Neutrophil (primary cell): ENCODE results near the gene OR5D14.

Source experiments
- H3K27ac ChIP-seq: fragments of 200-600 bp; sonication (generic); 2 replicates; pipeline ENCODE4 v1.5.1; 2016; ENCODE audit warnings: mild to moderate bottlenecking, moderate library complexity
- H3K27me3 ChIP-seq: fragments of 200-600 bp; sonication (generic); 2 replicates; pipeline ENCODE4 v1.6.0; 2016; ENCODE audit warnings: mild to moderate bottlenecking
- H3K36me3 ChIP-seq: fragments of 200-600 bp; sonication (generic); 2 replicates; pipeline ENCODE4 v1.5.1; 2017
- H3K4me1 ChIP-seq, 2 experiments: fragments of 200-600 bp in 1 of 2; sonication (generic) in 1 of 2; 1 replicate in 1 of 2; 2 replicates in 1 of 2; pipeline versions ENCODE4 v1.5.1 to v1.6.1; 2013 to 2016; ENCODE audit warnings: low read depth in 1 of 2, low read length in 1 of 2, mild to moderate bottlenecking in 1 of 2, moderate library complexity in 1 of 2; ENCODE audit not compliant: control insufficient read depth in 1 of 2, insufficient read depth in 1 of 2
- H3K4me3 ChIP-seq, 2 experiments: fragments of 200-600 bp in 1 of 2; sonication (generic) in 1 of 2; 1 replicate in 1 of 2; 2 replicates in 1 of 2; pipeline ENCODE4 v1.5.1; 2013 to 2016; ENCODE audit warnings: low read depth in 1 of 2, low read length in 1 of 2, mild to moderate bottlenecking in 1 of 2, moderate library complexity in 1 of 2
- H3K9me3 ChIP-seq: fragments of 200-600 bp; sonication (generic); 2 replicates; pipeline ENCODE4 v1.5.1; 2016
- TF ChIP-seq, protein P1 (sequence below): fragments of 200-600 bp; sonication (generic); IDR thresholded peaks from 2 replicates; pipeline ENCODE4 v1.5.1; 2016; ENCODE audit warnings: antibody characterized with exemption

Gene OR5D14

DNA sequence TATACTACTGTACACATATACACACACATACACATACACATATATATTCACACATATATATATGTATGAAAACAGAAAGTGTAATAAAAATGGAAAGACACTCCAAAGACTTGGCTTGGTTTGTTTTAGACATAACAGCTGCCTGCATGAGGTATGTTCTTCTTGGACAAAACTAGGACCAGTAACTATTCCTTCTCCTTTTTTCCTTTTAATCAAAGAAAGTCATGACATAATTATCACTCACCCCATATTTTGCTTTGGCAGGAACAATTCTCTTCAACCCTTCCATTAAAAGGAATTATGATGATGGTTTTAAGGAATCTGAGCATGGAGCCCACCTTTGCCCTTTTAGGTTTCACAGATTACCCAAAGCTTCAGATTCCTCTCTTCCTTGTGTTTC, at the start of gene OR5D14:
OR5D14 (plus strand) TSS at position 301 of the 400 bp plus-strand sequence; CDS start at position 301, 0 bp downstream.
- Histone ChIP-seq H3K4me1 (no peaks in the 10 kb centered on the region), H3K9me3 (no peaks in the 10 kb centered on the region), H3K27me3 (no peaks in the 10 kb centered on the region), H3K36me3 (no peaks in the 10 kb centered on the region), H3K27ac (no peak within 1 kb of the TSS), H3K4me3 (no peak within 1 kb of the TSS)
- TF ChIP-seq, protein P1, sequence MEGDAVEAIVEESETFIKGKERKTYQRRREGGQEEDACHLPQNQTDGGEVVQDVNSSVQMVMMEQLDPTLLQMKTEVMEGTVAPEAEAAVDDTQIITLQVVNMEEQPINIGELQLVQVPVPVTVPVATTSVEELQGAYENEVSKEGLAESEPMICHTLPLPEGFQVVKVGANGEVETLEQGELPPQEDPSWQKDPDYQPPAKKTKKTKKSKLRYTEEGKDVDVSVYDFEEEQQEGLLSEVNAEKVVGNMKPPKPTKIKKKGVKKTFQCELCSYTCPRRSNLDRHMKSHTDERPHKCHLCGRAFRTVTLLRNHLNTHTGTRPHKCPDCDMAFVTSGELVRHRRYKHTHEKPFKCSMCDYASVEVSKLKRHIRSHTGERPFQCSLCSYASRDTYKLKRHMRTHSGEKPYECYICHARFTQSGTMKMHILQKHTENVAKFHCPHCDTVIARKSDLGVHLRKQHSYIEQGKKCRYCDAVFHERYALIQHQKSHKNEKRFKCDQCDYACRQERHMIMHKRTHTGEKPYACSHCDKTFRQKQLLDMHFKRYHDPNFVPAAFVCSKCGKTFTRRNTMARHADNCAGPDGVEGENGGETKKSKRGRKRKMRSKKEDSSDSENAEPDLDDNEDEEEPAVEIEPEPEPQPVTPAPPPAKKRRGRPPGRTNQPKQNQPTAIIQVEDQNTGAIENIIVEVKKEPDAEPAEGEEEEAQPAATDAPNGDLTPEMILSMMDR = no peak

DNA sequence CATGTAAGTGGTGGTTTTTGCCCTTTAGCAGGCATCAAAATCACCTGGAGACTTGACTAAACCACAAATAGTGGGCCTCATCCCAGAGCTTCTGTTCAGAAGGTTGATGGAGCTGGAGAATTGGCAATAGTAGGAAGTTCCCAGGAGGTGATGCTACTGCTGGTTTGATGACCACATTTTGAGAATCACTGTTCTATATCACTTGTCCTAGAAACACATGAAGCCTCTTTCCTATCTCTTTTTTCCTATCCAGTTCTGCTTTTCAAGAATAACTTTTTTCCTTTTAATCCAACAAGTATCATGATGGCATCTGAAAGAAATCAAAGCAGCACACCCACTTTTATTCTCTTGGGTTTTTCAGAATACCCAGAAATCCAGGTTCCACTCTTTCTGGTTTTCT, 22.2 kb upstream of the OR5D14 start, which contains the start of gene OR5D13:
OR5D13 (plus strand) TSS at position 301 of the 400 bp plus-strand sequence; CDS start at position 301, 0 bp downstream.
- Histone ChIP-seq H3K9me3 (no peaks in the 10 kb centered on the region), H3K27me3 (no peaks in the 10 kb centered on the region), H3K4me3 (no peak within 1 kb of the TSS), H3K4me1 (no peaks in the 10 kb centered on the region), H3K36me3 (no peaks in the 10 kb centered on the region), H3K27ac (no peak within 1 kb of the TSS)
- TF ChIP-seq, protein P1 = no peak

DNA sequence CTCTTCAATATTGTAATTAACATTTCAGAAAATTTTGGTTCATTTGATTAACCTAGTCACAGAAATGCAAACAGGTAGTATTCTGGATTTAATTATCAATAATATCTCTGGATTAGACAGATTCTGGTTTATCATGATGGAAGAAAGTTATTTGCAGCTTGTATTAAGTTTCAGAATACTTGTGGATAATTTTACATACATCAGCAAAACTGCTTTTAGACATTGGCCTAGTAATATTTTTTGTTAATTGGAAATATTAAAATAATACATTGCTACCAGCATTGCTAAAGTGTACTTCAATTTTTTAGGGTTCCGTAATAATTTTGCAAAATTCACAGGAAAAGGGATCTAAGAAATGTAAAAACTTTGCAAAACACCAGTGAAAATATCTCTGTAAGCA, 3.8 kb upstream of the OR5D14 start:
- Histone ChIP-seq H3K36me3 (no peaks in the 10 kb centered on the region), H3K4me3 (no peak overlapping the region), H3K4me1 (no peaks in the 10 kb centered on the region), H3K27me3 (no peaks in the 10 kb centered on the region), H3K27ac (no peak overlapping the region), H3K9me3 (no peaks in the 10 kb centered on the region)
- TF ChIP-seq, protein P1 = no peak

DNA sequence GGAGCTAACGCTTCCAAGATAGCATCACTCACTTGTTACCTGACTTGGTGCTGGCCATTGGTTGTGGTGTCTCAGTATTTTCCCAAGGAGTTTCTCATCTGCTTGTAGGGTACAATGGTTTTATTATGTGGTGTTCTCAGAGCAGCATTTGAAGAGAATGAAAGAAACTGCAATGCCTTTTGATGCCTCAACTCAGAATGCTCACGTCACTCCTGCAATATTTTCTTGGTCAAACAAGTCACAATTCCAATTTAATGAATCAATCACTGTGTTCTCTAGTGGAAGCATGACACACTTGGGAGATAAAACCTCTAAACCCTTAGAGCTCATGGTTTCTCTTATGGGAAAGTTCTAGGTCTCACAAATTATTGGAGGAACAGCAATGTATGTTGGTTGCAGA, 2.0 kb upstream of the OR5D14 start:
- H3K36me3 ChIP-seq = no peaks in the 10 kb centered on the region
- no peaks in the 10 kb centered on the region for H3K4me1 ChIP-seq
- no peaks in the 10 kb centered on the region for H3K27me3 ChIP-seq
- H3K9me3 ChIP-seq = no peaks in the 10 kb centered on the region
- no peak overlapping the region for H3K27ac ChIP-seq
- no peak overlapping the region for H3K4me3 ChIP-seq
- TF ChIP-seq, protein P1 = no peak

DNA sequence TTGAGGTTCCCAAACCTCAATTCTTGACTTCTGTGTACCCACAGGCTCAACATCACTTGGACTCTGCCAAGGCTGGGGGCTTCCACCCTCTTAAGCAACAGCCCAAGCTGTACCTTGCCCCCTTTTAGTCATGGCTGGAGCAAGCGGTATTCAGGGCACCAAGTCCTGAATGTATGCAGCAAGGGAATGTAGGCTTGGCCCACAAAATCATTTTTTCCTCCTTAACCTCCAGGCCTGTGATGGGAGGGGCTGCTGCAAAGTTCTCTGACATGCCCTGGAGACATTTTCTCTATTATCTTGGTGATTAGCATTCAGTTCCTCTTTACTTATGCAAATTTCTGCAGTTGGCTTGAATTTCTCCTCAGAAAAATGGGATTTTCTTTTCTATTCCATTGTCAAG, 10.9 kb downstream of the OR5D14 start:
- TF ChIP-seq, protein P1 = no peak
- H3K9me3 ChIP-seq = no peaks in the 10 kb centered on the region
- no peaks in the 10 kb centered on the region for H3K4me1 ChIP-seq
- H3K27me3 ChIP-seq = no peaks in the 10 kb centered on the region
- no peaks in the 10 kb centered on the region for H3K36me3 ChIP-seq
- no peak overlapping the region for H3K27ac ChIP-seq
- H3K4me3 ChIP-seq = no peak overlapping the region

DNA sequence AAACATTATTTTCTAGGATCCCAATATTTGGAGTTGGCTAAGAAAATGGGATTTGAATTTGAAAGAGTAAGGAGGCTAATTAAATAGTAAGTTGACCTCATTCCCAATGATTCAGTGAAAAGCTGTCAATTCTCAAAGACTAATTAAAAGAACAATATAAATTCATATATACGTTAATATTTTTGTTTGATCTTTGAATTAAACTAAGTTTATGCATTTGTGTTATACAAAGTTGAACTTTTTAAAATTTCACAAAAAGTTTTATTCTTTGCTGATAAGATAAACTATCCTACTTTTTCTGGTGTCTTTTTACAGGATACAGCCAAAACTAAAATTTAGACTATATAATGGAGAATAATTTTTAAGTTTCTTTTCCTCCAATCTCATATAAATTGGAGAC, 15.7 kb downstream of the OR5D14 start, which contains the start of gene OR5L1:
OR5L1 (plus strand) TSS at position 301 of the 400 bp plus-strand sequence. CDS start 100 bp downstream, outside the sequence.
- H3K9me3 ChIP-seq = no peaks in the 10 kb centered on the region
- TF ChIP-seq, protein P1 = no peak
- H3K36me3 ChIP-seq = no peaks in the 10 kb centered on the region
- no peak within 1 kb of the TSS for H3K27ac ChIP-seq
- no peak within 1 kb of the TSS for H3K4me3 ChIP-seq
- H3K4me1 ChIP-seq = no peaks in the 10 kb centered on the region
- H3K27me3 ChIP-seq = no peaks in the 10 kb centered on the region
